NCI-H446 treated with DMSO at 0.1 percent for 48 hours (cell line): ENCODE measurements around the gene FERMT1.
"Not testable (repeated sequence)": the region's sequence is repeated elsewhere in the genome, so short reads cannot be mapped to it uniquely, and the experiment has no call there.

Source experiments
- DNase-seq: peaks from one replicate; lab custom pipeline; 2025; lab: John Stamatoyannopoulos, UW

FERMT1 gene

GRCh38 chr20:6070829-6071695 is 51.8 kb downstream of the FERMT1 start:
- DNase-seq = no peak

- no peak for DNase-seq
Measured at GRCh38 chr20:6069669-6070068, 53.2 kb downstream of the FERMT1 start.

GRCh38 chr20:6067763-6068318 is 55.0 kb downstream of the FERMT1 start:
- DNase-seq = no peak

GRCh38 chr20:6066582-6066981 is 56.2 kb downstream of the FERMT1 start:
- DNase-seq = no peak

- DNase-seq = no peak
Measured at GRCh38 chr20:6061544-6061943, 61.3 kb downstream of the FERMT1 start.

GRCh38 chr20:6060213-6060612 is 62.6 kb downstream of the FERMT1 start:
- DNase-seq = no peak

GRCh38 chr20:6058684-6059295 is 64.0 kb downstream of the FERMT1 start:
- no peak for DNase-seq

- no peak for DNase-seq
Measured at GRCh38 chr20:6057691-6058090, 65.1 kb downstream of the FERMT1 start.

- DNase-seq = no peak
Measured at GRCh38 chr20:6057139-6057538, 65.7 kb downstream of the FERMT1 start.

- no peak for DNase-seq
Measured at GRCh38 chr20:6055981-6056569, 66.8 kb downstream of the FERMT1 start.

- DNase-seq = no peak
Measured at GRCh38 chr20:6055161-6055783, 67.6 kb downstream of the FERMT1 start.

GRCh38 chr20:6054689-6055051 is 68.2 kb downstream of the FERMT1 start:
- not testable (repeated sequence) for DNase-seq

GRCh38 chr20:6053776-6054688 is 68.8 kb downstream of the FERMT1 start, which contains the start of gene LRRN4:
LRRN4 (minus strand) TSS chr20:6054060; CDS start chr20:6052799, 1,261 bp downstream.
- no peak for DNase-seq

- no peak for DNase-seq
Measured at GRCh38 chr20:6053064-6053775, 69.6 kb downstream of the FERMT1 start.

GRCh38 chr20:6051505-6051904 is 71.3 kb downstream of the FERMT1 start:
- no peak for DNase-seq

GRCh38 chr20:6048391-6048790 is 74.4 kb downstream of the FERMT1 start:
- no peak for DNase-seq

GRCh38 chr20:6046432-6046831 is 76.4 kb downstream of the FERMT1 start:
- no peak for DNase-seq

GRCh38 chr20:6045566-6045965 is 77.3 kb downstream of the FERMT1 start:
- DNase-seq = no peak

GRCh38 chr20:6044115-6044514 is 78.7 kb downstream of the FERMT1 start:
- no peak for DNase-seq

GRCh38 chr20:6041808-6042265 is 81.0 kb downstream of the FERMT1 start:
- DNase-seq = no peak
